HPDE6-E6E7 (cell line): ENCODE data around the gene TSTD2.

ENCODE experiments used
- DNase-seq: peaks from one replicate; pipeline ENCODE4 v3.0.0; 2011; ENCODE audit warnings: missing footprints; ENCODE audit errors: extremely low spot score

The TSTD2 gene

GRCh38 chr9:97563458-97564135 lies 69.6 kb downstream of the TSTD2 start:
- no peak for DNase-seq

GRCh38 chr9:97562542-97562941 lies 70.6 kb downstream of the TSTD2 start:
- no peak for DNase-seq

- DNase-seq, result no peak
Measured at GRCh38 chr9:97561501-97561900, 71.7 kb downstream of the TSTD2 start.

GRCh38 chr9:97560851-97561250 lies 72.3 kb downstream of the TSTD2 start:
- no peak for DNase-seq

GRCh38 chr9:97560154-97560553 lies 73.0 kb downstream of the TSTD2 start:
- no peak for DNase-seq

- DNase-seq, result no peak
Measured at GRCh38 chr9:97559111-97559514, 74.1 kb downstream of the TSTD2 start.

- DNase-seq, result no peak
Measured at GRCh38 chr9:97558701-97559101, 74.5 kb downstream of the TSTD2 start.

- no peak for DNase-seq
Measured at GRCh38 chr9:97557606-97558095, 75.5 kb downstream of the TSTD2 start.

GRCh38 chr9:97556721-97557605 lies 76.2 kb downstream of the TSTD2 start:
- no peak for DNase-seq

- DNase-seq, result no peak
Measured at GRCh38 chr9:97556036-97556720, 77.0 kb downstream of the TSTD2 start.

- DNase-seq, result no peak
Measured at GRCh38 chr9:97555164-97555563, 78.0 kb downstream of the TSTD2 start.

GRCh38 chr9:97554566-97555075 lies 78.5 kb downstream of the TSTD2 start:
- no peak for DNase-seq

- DNase-seq, result no peak
Measured at GRCh38 chr9:97553841-97554240, 79.3 kb downstream of the TSTD2 start.

- DNase-seq, result no peak
Measured at GRCh38 chr9:97553141-97553540, 80.0 kb downstream of the TSTD2 start.

GRCh38 chr9:97551308-97551707 lies 81.9 kb downstream of the TSTD2 start:
- DNase-seq, result no peak

- DNase-seq, result no peak
Measured at GRCh38 chr9:97550386-97550785, 82.8 kb downstream of the TSTD2 start.
